A549 (cell line): ENCODE measurements around the gene CD9.

Experiments used
- CBX2 ChIP-seq: fragments of 200-600 bp; sonication (generic); IDR thresholded peaks from 2 replicates; pipeline ENCODE4 v1.6.1; 2016; ENCODE audit warnings: low read depth, mild to moderate bottlenecking, borderline replicate concordance
- CHD2 ChIP-seq: fragments of 150-350 bp; IDR thresholded peaks from 2 replicates; pipeline ENCODE4 v1.6.1; 2014; ENCODE audit warnings: low read length; ENCODE audit not compliant: partially characterized antibody
- CTCF ChIP-seq: fragments of >200 bp; sonication (Bioruptor Twin); formaldehyde crosslinking; IDR thresholded peaks from 3 replicates; pipeline ENCODE4 v1.5.1; 2016
- MYC ChIP-seq: IDR thresholded peaks from 2 replicates; pipeline ENCODE4 v1.6.1; 2012; ENCODE audit warnings: mild to moderate bottlenecking, inconsistent platforms, low read length, improper control_type of control experiment, borderline replicate concordance
- NFE2L2 ChIP-seq: fragments of 150-350 bp; conservative IDR thresholded peaks from 2 replicates; pipeline ENCODE4 v1.6.1; 2014; ENCODE audit warnings: low read length
- NR3C1 ChIP-seq: fragments of >200 bp; sonication (Bioruptor Twin); formaldehyde crosslinking; IDR thresholded peaks from 3 replicates; pipeline ENCODE4 v1.6.1; 2017
- PBX3 ChIP-seq: IDR thresholded peaks from 2 replicates; pipeline ENCODE4 v1.6.1; 2012
- RAD21 ChIP-seq, 2 experiments: fragments of >200 bp in 1 of 2; sonication (Bioruptor Twin) in 1 of 2; formaldehyde crosslinking in 1 of 2; IDR thresholded peaks in 1 of 2; conservative IDR thresholded peaks in 1 of 2; 2 replicates in 1 of 2; 3 replicates in 1 of 2; pipeline ENCODE4 v1.6.1; 2012 to 2018; ENCODE audit warnings: inconsistent platforms in 1 of 2

GRCh38 chr12:6218347-6218925 lies 18.2 kb downstream of the CD9 start:
- TF ChIP-seq NFE2L2 (no peak), CTCF (no peak), PBX3 (no peak), MYC (no peak), CHD2 (no peak), CBX2 (no peak), RAD21 (conservative IDR thresholded peaks at IDR 0.05 in 1 of 2, IDR thresholded peaks at IDR 0.05 in 1 of 2) (no peak), NR3C1 (no peak)
